PC-3 (cell line): Measurements from ENCODE around the gene ZNF839. TPM values are rescaled to one million over a fixed set of nuclear protein-coding genes. Genes with fewer than 3 reads are reported as not detected.
A peak's percentile ranks its signal among the peaks of the same experiment; 100 is the strongest.

Experiments used
- ATAC-seq: fragments of 200-7000 bp; cut with Tn5 transposase; 2 replicates; pipeline ENCODE4 v1.9.1; 2020; ENCODE audit warnings: mild to moderate bottlenecking, moderate library complexity
- BruUV-seq: library from RNA; stranded (reverse); fragments of 400-500 nt; replicated peaks from 2 replicates; lab custom pipeline; 2021; lab: Mats Ljungman, UMichigan
- CTCF ChIA-PET: fragments of 300-600 bp; sonication (Branson Sonifier 250); formaldehyde crosslinking; loops from one replicate; lab custom pipeline; 2022; ENCODE audit warnings: antibody characterized with exemption; lab: Charles Lee
- POLR2A ChIA-PET: fragments of 300-600 bp; sonication (Branson Sonifier 250); formaldehyde crosslinking; loops from one replicate; lab custom pipeline; 2022; ENCODE audit warnings: antibody characterized with exemption; ENCODE audit not compliant: unreplicated experiment; lab: Charles Lee
- DNase-seq: peaks from one replicate; pipeline ENCODE4 v3.0.0-alpha.2; 2015
- H2AFZ ChIP-seq: fragments of 300-600 bp; sonication (generic); 2 replicates; pipeline ENCODE4 v1.6.0; 2016; ENCODE audit warnings: antibody characterized with exemption, low read length
- H3F3A ChIP-seq: fragments of 300-600 bp; sonication (generic); one replicate; pipeline ENCODE4 v1.6.0; 2017; ENCODE audit warnings: antibody characterized with exemption, low read length, control low read depth, mild to moderate bottlenecking; ENCODE audit not compliant: unreplicated experiment
- H3K27ac ChIP-seq: fragments of 300-600 bp; sonication (generic); 2 replicates; pipeline ENCODE4 v1.5.1; 2016; ENCODE audit warnings: mild to moderate bottlenecking, low read length
- H3K27me3 ChIP-seq: fragments of 300-600 bp; sonication (generic); 2 replicates; pipeline ENCODE4 v1.6.1; 2016; ENCODE audit warnings: low read length, mixed read lengths
- H3K36me3 ChIP-seq: fragments of 300-600 bp; sonication (generic); 2 replicates; pipeline ENCODE4 v1.6.1; 2016; ENCODE audit warnings: low read depth, mixed run types, low read length, mixed read lengths
- H3K4me1 ChIP-seq: fragments of 300-600 bp; sonication (generic); 2 replicates; pipeline ENCODE4 v1.5.1; 2016; ENCODE audit warnings: low read length; ENCODE audit not compliant: insufficient read depth
- H3K4me2 ChIP-seq: fragments of 300-600 bp; sonication (generic); 2 replicates; pipeline ENCODE4 v1.6.0; 2016; ENCODE audit warnings: low read length
- H3K4me3 ChIP-seq: fragments of 300-600 bp; sonication (generic); 2 replicates; pipeline ENCODE4 v1.5.1; 2016; ENCODE audit warnings: mild to moderate bottlenecking, low read length, mixed read lengths
- H3K79me2 ChIP-seq: fragments of 300-600 bp; sonication (generic); 2 replicates; pipeline ENCODE4 v1.6.1; 2017; ENCODE audit warnings: low read length, mixed read lengths
- H3K9ac ChIP-seq: fragments of 300-600 bp; sonication (generic); 2 replicates; pipeline ENCODE4 v1.6.0; 2016; ENCODE audit warnings: mild to moderate bottlenecking, low read length
- H3K9me2 ChIP-seq: fragments of 300-600 bp; sonication (generic); replicated peaks from 2 replicates; pipeline ENCODE4 v1.6.1; 2016; ENCODE audit warnings: mixed run types, low read length, mixed read lengths
- H3K9me3 ChIP-seq: fragments of 300-600 bp; sonication (generic); 2 replicates; pipeline ENCODE4 v1.6.1; 2016; ENCODE audit warnings: low read length, mixed read lengths
- H4K20me1 ChIP-seq: fragments of 300-600 bp; sonication (generic); 2 replicates; pipeline ENCODE4 v1.6.1; 2016; ENCODE audit warnings: low read length, mixed read lengths
- EZH2 ChIP-seq: fragments of 300-600 bp; sonication (generic); IDR thresholded peaks from one replicate; pipeline ENCODE4 v1.6.1; 2017; ENCODE audit warnings: antibody characterized with exemption, mild to moderate bottlenecking, low read length; ENCODE audit not compliant: unreplicated experiment
- EZH2phosphoT487 ChIP-seq: fragments of 300-600 bp; sonication (generic); IDR thresholded peaks from 2 replicates; pipeline ENCODE4 v1.6.1; 2018; ENCODE audit warnings: mild to moderate bottlenecking, antibody characterized with exemption, low read length, borderline replicate concordance
- intact Hi-C: fragments of 100-400 bp; cut with micrococcal nuclease; formaldehyde crosslinking; loops from 2 replicates; pipeline ENCODE4 v1.9.0; 2023
- total RNA-seq: library from RNA; depleted of rRNA; stranded (reverse); fragments of >200 nt; gene quantifications from 2 replicates; pipeline ENCODE4 v1.2.3, GENCODE V29; 2014
- TF ChIP-seq, protein P1 (sequence below): fragments of 300-600 bp; sonication (generic); conservative IDR thresholded peaks from 2 replicates; pipeline ENCODE4 v1.5.1; 2017; ENCODE audit warnings: antibody characterized with exemption, low read depth, mild to moderate bottlenecking, low read length

The ZNF839 gene
- total RNA-seq, 1 experiment from 2014 or later: 13.2 TPM

GRCh38 chr14:102359341-102359740 lies 39.8 kb downstream of the ZNF839 start:
- ATAC-seq: no peak
- CTCF ChIA-PET: no interaction called here

GRCh38 chr14:102360388-102360787 lies 40.8 kb downstream of the ZNF839 start:
- Histone ChIP-seq H3K27me3 (no peaks in the 10 kb centered on the region), H3K36me3 (peaks cover 11% of the 10 kb centered on the region; the same call in 1 of the 2 replicates), H3K4me2 (no peak overlapping the region), H3K9ac (no peak overlapping the region), H3K79me2 (peaks cover 42% of the 10 kb centered on the region), H3K9me2 (no peaks in the 10 kb centered on the region), H2AFZ (no peak overlapping the region), H3K4me3 (no peak overlapping the region), H4K20me1 (no peaks in the 10 kb centered on the region), H3K4me1 (peaks cover 29% of the 10 kb centered on the region), H3K27ac (no peak overlapping the region), H3F3A (no peaks in the 10 kb centered on the region), H3K9me3 (no peaks in the 10 kb centered on the region)
- no peak for ATAC-seq
- no peak for DNase-seq
- intact Hi-C loops: no loop called here
- no TSS peak for BruUV-seq
- TF ChIP-seq EZH2: no peak
- TF ChIP-seq, protein P1, sequence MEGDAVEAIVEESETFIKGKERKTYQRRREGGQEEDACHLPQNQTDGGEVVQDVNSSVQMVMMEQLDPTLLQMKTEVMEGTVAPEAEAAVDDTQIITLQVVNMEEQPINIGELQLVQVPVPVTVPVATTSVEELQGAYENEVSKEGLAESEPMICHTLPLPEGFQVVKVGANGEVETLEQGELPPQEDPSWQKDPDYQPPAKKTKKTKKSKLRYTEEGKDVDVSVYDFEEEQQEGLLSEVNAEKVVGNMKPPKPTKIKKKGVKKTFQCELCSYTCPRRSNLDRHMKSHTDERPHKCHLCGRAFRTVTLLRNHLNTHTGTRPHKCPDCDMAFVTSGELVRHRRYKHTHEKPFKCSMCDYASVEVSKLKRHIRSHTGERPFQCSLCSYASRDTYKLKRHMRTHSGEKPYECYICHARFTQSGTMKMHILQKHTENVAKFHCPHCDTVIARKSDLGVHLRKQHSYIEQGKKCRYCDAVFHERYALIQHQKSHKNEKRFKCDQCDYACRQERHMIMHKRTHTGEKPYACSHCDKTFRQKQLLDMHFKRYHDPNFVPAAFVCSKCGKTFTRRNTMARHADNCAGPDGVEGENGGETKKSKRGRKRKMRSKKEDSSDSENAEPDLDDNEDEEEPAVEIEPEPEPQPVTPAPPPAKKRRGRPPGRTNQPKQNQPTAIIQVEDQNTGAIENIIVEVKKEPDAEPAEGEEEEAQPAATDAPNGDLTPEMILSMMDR: no peak
- POLR2A ChIA-PET: no interaction called here
- CTCF ChIA-PET: no interaction called here

More at GRCh38 chr14:102359341-102359740, 39.8 kb downstream of the ZNF839 start:
- peaks cover 12% of the 10 kb centered on the region; the same call in 1 of the 2 replicates for H3K36me3 ChIP-seq
- H3K4me2 ChIP-seq: no peak overlapping the region
- H3K9me3 ChIP-seq: no peaks in the 10 kb centered on the region
- no peak for DNase-seq
- H3K9me2 ChIP-seq: no peaks in the 10 kb centered on the region
- H4K20me1 ChIP-seq: no peaks in the 10 kb centered on the region
- H3K27me3 ChIP-seq: no peaks in the 10 kb centered on the region
- H3K27ac ChIP-seq: no peak overlapping the region
- H3F3A ChIP-seq: no peaks in the 10 kb centered on the region
- H3K79me2 ChIP-seq: peaks cover 31% of the 10 kb centered on the region
- H3K4me1 ChIP-seq: peaks cover 28% of the 10 kb centered on the region
- no peak overlapping the region for H3K9ac ChIP-seq
- BruUV-seq: no TSS peak
- H2AFZ ChIP-seq: no peak overlapping the region
- intact Hi-C loops: no loop called here
- TF ChIP-seq EZH2 (no peak), EZH2phosphoT487 (no peak)
- TF ChIP-seq, protein P1: no peak
- H3K4me3 ChIP-seq: no peak overlapping the region
- POLR2A ChIA-PET: no interaction called here

- Histone ChIP-seq H3K79me2 (peaks cover 42% of the 10 kb centered on the region), H3K4me3 (peak overlapping the region; percentile 81), H3K9me2 (no peaks in the 10 kb centered on the region), H3F3A (no peaks in the 10 kb centered on the region), H3K36me3 (0 out of 2 replicates have a peak, but pooled peaks cover 5% of the 10 kb centered on the region), H3K4me1 (peaks cover 17% of the 10 kb centered on the region), H2AFZ (peak overlapping the region; percentile 80), H4K20me1 (no peaks in the 10 kb centered on the region), H3K9ac (peak overlapping the region; percentile 92), H3K27ac (peak overlapping the region; percentile 57), H3K4me2 (peak overlapping the region; percentile 95), H3K9me3 (no peaks in the 10 kb centered on the region), H3K27me3 (no peaks in the 10 kb centered on the region)
- DNase-seq: peak; percentile 39
- intact Hi-C loops: no loop called here
- TF ChIP-seq EZH2phosphoT487 (no peak), EZH2 (no peak)
- TF ChIP-seq, protein P1: no peak
- BruUV-seq: no TSS peak
- CTCF ChIA-PET: no interaction called here
- POLR2A ChIA-PET: interaction anchor here (0.6 kb wide), 1 partner anchor 146 kb away, joined by 3 read pairs; no protein-coding TSS in a partner anchor
- ATAC-seq: peak; percentile 21
Observed at GRCh38 chr14:102362084-102362483, 42.5 kb downstream of the ZNF839 start.
